A673 (cell line): ENCODE data around the gene NAE1. TPM values are rescaled to one million over a fixed set of nuclear protein-coding genes. Genes with fewer than 3 reads are reported as not detected.

Source experiments
- BruUV-seq: library from RNA; stranded (reverse); fragments of 400-500 nt; replicated peaks from 2 replicates; lab custom pipeline; 2021; lab: Mats Ljungman, UMichigan
- CTCF ChIA-PET: fragments of 300-600 bp; sonication (Branson Sonifier 250); formaldehyde crosslinking; loops from one replicate; lab custom pipeline; 2022; ENCODE audit warnings: antibody characterized with exemption; lab: Charles Lee
- POLR2A ChIA-PET: fragments of 300-600 bp; sonication (Branson Sonifier 250); formaldehyde crosslinking; loops from one replicate; lab custom pipeline; 2022; ENCODE audit warnings: antibody characterized with exemption; ENCODE audit not compliant: low non-redundant PET; lab: Charles Lee
- DNase-seq: peaks from one replicate; pipeline ENCODE4 v3.0.0-alpha.2; 2015; ENCODE audit warnings: low spot score
- H3K27ac ChIP-seq: fragments of 200-600 bp; sonication (generic); 2 replicates; pipeline ENCODE4 v1.5.1; 2016; ENCODE audit warnings: mixed run types, low read depth, mild to moderate bottlenecking, mixed read lengths, antibody characterized with exemption, low read length; ENCODE audit not compliant: poor library complexity, severe bottlenecking
- H3K27me3 ChIP-seq: fragments of 200-600 bp; sonication (generic); replicated peaks from 2 replicates; pipeline ENCODE4 v1.6.1; 2017; ENCODE audit warnings: mixed run types, low read depth, mild to moderate bottlenecking, mixed read lengths, antibody characterized with exemption, low read length; ENCODE audit not compliant: insufficient read depth, poor library complexity
- H3K36me3 ChIP-seq: fragments of 200-600 bp; sonication (generic); 2 replicates; pipeline ENCODE4 v1.6.1; 2016; ENCODE audit warnings: mixed run types, mild to moderate bottlenecking, mixed read lengths, antibody characterized with exemption, low read length; ENCODE audit not compliant: insufficient read depth, poor library complexity, severe bottlenecking
- H3K4me1 ChIP-seq: fragments of 200-600 bp; sonication (generic); 2 replicates; pipeline ENCODE4 v1.6.1; 2017; ENCODE audit warnings: mixed run types, mild to moderate bottlenecking, mixed read lengths, antibody characterized with exemption, low read length; ENCODE audit not compliant: insufficient read depth, poor library complexity, severe bottlenecking
- H3K4me3 ChIP-seq: fragments of 200-600 bp; sonication (generic); 2 replicates; pipeline ENCODE4 v1.5.1; 2016; ENCODE audit warnings: low read depth, mixed run types, mild to moderate bottlenecking, mixed read lengths, low read length; ENCODE audit not compliant: poor library complexity, severe bottlenecking
- H3K9me3 ChIP-seq: fragments of 200-600 bp; sonication (generic); 2 replicates; pipeline ENCODE4 v1.6.1; 2016; ENCODE audit warnings: mixed run types, low read depth, mild to moderate bottlenecking, mixed read lengths, antibody characterized with exemption, low read length; ENCODE audit not compliant: poor library complexity, severe bottlenecking
- EZH2 ChIP-seq: fragments of 200-600 bp; sonication (generic); IDR thresholded peaks from 2 replicates; pipeline ENCODE4 v1.6.1; 2017; ENCODE audit warnings: borderline replicate concordance, low read depth, mild to moderate bottlenecking, mixed read lengths, antibody characterized with exemption, low read length; ENCODE audit not compliant: poor library complexity, severe bottlenecking
- intact Hi-C: fragments of 100-400 bp; cut with micrococcal nuclease; formaldehyde crosslinking; loops from one replicate; pipeline ENCODE4 v1.10.0; 2022; ENCODE audit not compliant: unreplicated experiment
- total RNA-seq: library from RNA; stranded (reverse); gene quantifications from 2 replicates; pipeline ENCODE4 v1.2.3, GENCODE V29; 2021
- TF ChIP-seq, protein P1 (sequence below): fragments of 300-800, 200-600 bp; sonication (generic); conservative IDR thresholded peaks from 2 replicates; pipeline ENCODE4 v1.5.1; 2017; ENCODE audit warnings: low read depth, mild to moderate bottlenecking, antibody characterized with exemption, low read length, moderate library complexity, mixed read lengths

NAE1 gene
- total RNA-seq, 1 experiment from 2014 or later: 172 TPM

- Histone ChIP-seq H3K4me1 (peaks cover 24% of the 10 kb centered on the region), H3K4me3 (no peak overlapping the region), H3K9me3 (no peaks in the 10 kb centered on the region), H3K27ac (no peak overlapping the region), H3K36me3 (no peaks in the 10 kb centered on the region), H3K27me3 (no peaks in the 10 kb centered on the region)
- DNase-seq: no peak
- TF ChIP-seq, protein P1, sequence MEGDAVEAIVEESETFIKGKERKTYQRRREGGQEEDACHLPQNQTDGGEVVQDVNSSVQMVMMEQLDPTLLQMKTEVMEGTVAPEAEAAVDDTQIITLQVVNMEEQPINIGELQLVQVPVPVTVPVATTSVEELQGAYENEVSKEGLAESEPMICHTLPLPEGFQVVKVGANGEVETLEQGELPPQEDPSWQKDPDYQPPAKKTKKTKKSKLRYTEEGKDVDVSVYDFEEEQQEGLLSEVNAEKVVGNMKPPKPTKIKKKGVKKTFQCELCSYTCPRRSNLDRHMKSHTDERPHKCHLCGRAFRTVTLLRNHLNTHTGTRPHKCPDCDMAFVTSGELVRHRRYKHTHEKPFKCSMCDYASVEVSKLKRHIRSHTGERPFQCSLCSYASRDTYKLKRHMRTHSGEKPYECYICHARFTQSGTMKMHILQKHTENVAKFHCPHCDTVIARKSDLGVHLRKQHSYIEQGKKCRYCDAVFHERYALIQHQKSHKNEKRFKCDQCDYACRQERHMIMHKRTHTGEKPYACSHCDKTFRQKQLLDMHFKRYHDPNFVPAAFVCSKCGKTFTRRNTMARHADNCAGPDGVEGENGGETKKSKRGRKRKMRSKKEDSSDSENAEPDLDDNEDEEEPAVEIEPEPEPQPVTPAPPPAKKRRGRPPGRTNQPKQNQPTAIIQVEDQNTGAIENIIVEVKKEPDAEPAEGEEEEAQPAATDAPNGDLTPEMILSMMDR: no peak
- TF ChIP-seq EZH2: no peak
- CTCF ChIA-PET: interaction anchor here (0.6 to 2.0 kb wide), 2 partner anchors 12 to 14 kb away, joined by 5 to 8 read pairs; no protein-coding TSS in a partner anchor
- POLR2A ChIA-PET: no interaction called here
- intact Hi-C loops: no loop called here
- no TSS peak for BruUV-seq
These were observed 25.5 kb upstream of the NAE1 start for GRCh38 chr16:66856184-66856730.

- Histone ChIP-seq H3K27ac (no peak overlapping the region), H3K9me3 (no peaks in the 10 kb centered on the region), H3K27me3 (no peaks in the 10 kb centered on the region), H3K36me3 (no peaks in the 10 kb centered on the region), H3K4me3 (no peak overlapping the region), H3K4me1 (no peaks in the 10 kb centered on the region)
- intact Hi-C loops: no loop called here
- TF ChIP-seq EZH2: no peak
- TF ChIP-seq, protein P1: no peak
- no TSS peak for BruUV-seq
- ChIA-PET POLR2A (no interaction called here), CTCF (no interaction called here)
- DNase-seq: no peak
These were observed 22.7 kb upstream of the NAE1 start for GRCh38 chr16:66853261-66854139.

DNA sequence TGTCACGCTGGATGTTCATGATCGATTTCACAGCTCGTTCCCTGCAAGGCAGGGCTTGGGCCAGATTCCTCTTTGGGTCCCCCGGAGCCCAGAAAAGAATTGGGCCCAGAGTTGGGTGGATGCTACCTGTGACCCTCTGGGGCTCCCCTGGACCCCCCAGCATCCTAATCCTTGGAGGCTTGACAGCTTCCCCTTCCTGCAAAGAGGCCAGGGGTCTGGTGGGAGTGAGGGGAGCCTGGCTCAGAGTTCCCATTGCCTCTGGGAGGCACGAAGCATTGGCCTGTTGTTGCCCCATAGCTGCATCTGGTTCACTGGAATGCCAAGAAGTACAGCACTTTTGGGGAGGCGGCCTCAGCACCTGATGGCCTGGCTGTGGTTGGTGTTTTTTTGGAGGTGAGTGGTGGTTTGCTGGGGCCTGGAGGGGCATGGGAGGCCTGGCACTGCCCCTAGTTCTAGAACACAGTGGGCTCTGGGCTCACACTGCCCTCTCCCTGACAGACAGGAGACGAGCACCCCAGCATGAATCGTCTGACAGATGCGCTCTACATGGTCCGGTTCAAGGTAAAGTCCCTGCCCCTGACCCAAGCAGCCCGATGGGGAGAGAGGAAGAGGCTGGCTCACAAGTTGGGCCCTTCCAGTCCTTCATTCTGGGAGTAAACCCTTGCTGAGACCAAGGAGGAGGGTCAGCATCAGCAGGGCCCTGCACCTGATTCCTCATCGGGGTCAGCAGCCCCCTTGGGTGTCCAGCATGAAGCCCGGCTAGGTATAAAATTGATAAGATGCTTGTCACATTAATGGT, 20.6 kb upstream of the NAE1 start:
- no TSS peak for BruUV-seq
- TF ChIP-seq EZH2: no peak
- TF ChIP-seq, protein P1: no peak
- H3K4me3 ChIP-seq: no peak overlapping the region
- intact Hi-C loops: no loop called here
- no peaks in the 10 kb centered on the region for H3K9me3 ChIP-seq
- H3K27ac ChIP-seq: no peak overlapping the region
- no peaks in the 10 kb centered on the region for H3K27me3 ChIP-seq
- ChIA-PET POLR2A (no interaction called here), CTCF (interaction anchor here (0.6 to 1.0 kb wide), 2 partner anchors 17 to 19 kb away, joined by 3 to 6 read pairs; no protein-coding TSS in a partner anchor)
- no peak for DNase-seq
- H3K36me3 ChIP-seq: no peaks in the 10 kb centered on the region
- H3K4me1 ChIP-seq: no peaks in the 10 kb centered on the region
